K562 (cell line): ENCODE data around the gene TMEM273. TPM values are rescaled to one million over a fixed set of nuclear protein-coding genes. Genes with fewer than 3 reads are reported as not detected.

Experiments
- CREB1 ChIP-seq, 2 experiments: sonication (generic) in 1 of 2; formaldehyde crosslinking in 1 of 2; IDR thresholded peaks; 2 replicates each; pipeline versions ENCODE4 v1.6.1 to v1.8.0; 2012 to 2022; ENCODE audit warnings: inconsistent platforms in 1 of 2, mild to moderate bottlenecking in 1 of 2, missing genetic modification reagents in 1 of 2, moderate library complexity in 1 of 2
- DPF2 ChIP-seq: fragments of 450-650 bp; IDR thresholded peaks from 2 replicates; pipeline ENCODE4 v1.6.1; 2016
- FOXK2 ChIP-seq, 2 experiments: fragments of 450-650 bp; IDR thresholded peaks in 1 of 2; conservative IDR thresholded peaks in 1 of 2; 2 replicates each; pipeline ENCODE4 v1.6.1; 2016; ENCODE audit warnings: low read depth in 2 of 2, mild to moderate bottlenecking in 1 of 2
- GATAD2B ChIP-seq: fragments of 450-650 bp; IDR thresholded peaks from 2 replicates; pipeline ENCODE4 v1.6.1; 2017; ENCODE audit warnings: mild to moderate bottlenecking, borderline replicate concordance
- HDGF ChIP-seq: fragments of 450-650 bp; IDR thresholded peaks from 2 replicates; pipeline ENCODE4 v1.6.1; 2016
- HNRNPLL ChIP-seq: fragments of 200-400 bp; formaldehyde crosslinking; IDR thresholded peaks from 2 replicates; pipeline ENCODE4 v1.6.1; 2017; ENCODE audit warnings: low read length, low read depth, mild to moderate bottlenecking; ENCODE audit not compliant: poor library complexity, severe bottlenecking
- IRF9 ChIP-seq: fragments of 450-650 bp; IDR thresholded peaks from 2 replicates; pipeline ENCODE4 v1.6.1; 2016; ENCODE audit warnings: missing biosample characterization, missing genetic modification characterization
- NCOA6 ChIP-seq: fragments of 450-650 bp; IDR thresholded peaks from 2 replicates; pipeline ENCODE4 v1.6.1; 2017; ENCODE audit warnings: mild to moderate bottlenecking
- NR3C1 ChIP-seq: sonication (generic); formaldehyde crosslinking; IDR thresholded peaks from 2 replicates; pipeline ENCODE4 v1.8.1; 2022; ENCODE audit warnings: missing genetic modification reagents
- PHB ChIP-seq: fragments of 250-450 bp; sonication (Bioruptor Pico); IDR thresholded peaks from 2 replicates; pipeline ENCODE4 v1.5.0; 2021
- SETDB1 ChIP-seq: IDR thresholded peaks from one replicate; pipeline ENCODE4 v1.6.1; 2012; ENCODE audit warnings: low read length, control low read depth, inconsistent platforms
- SMARCA4 ChIP-seq: fragments of 450-650 bp; IDR thresholded peaks from 2 replicates; pipeline ENCODE4 v1.6.1; 2016
- SMC3 ChIP-seq: conservative IDR thresholded peaks from 2 replicates; pipeline ENCODE4 v1.6.1; 2011; ENCODE audit warnings: low read depth, low read length, improper control_type of control experiment; ENCODE audit not compliant: insufficient read depth
- SNAPC5 ChIP-seq: fragments of 250-450 bp; sonication (Bioruptor Pico); IDR thresholded peaks from 2 replicates; pipeline ENCODE4 v1.8.0; 2021; ENCODE audit warnings: moderate library complexity, mild to moderate bottlenecking, inconsistent platforms
- SREBF1 ChIP-seq: fragments of 150-350 bp; IDR thresholded peaks from 2 replicates; pipeline ENCODE4 v1.6.1; 2014; ENCODE audit warnings: antibody characterized with exemption, low read depth, low read length, borderline replicate concordance
- SREBF2 ChIP-seq: sonication (generic); formaldehyde crosslinking; IDR thresholded peaks from 2 replicates; pipeline ENCODE4 v1.4.0; 2020; ENCODE audit warnings: mild to moderate bottlenecking, missing genetic modification reagents
- STAT6 ChIP-seq: sonication (generic); formaldehyde crosslinking; IDR thresholded peaks from 2 replicates; pipeline ENCODE4 v1.8.1; 2023; ENCODE audit warnings: mild to moderate bottlenecking, missing genetic modification reagents
- TEAD4 ChIP-seq, 2 experiments: sonication (generic) in 1 of 2; formaldehyde crosslinking in 1 of 2; IDR thresholded peaks; 2 replicates each; pipeline versions ENCODE4 v1.6.1 to v1.8.0; 2012 to 2022; ENCODE audit warnings: borderline replicate concordance in 1 of 2, inconsistent platforms in 1 of 2, low read length in 1 of 2, mild to moderate bottlenecking in 1 of 2, missing genetic modification reagents in 1 of 2
- ZBTB43 ChIP-seq: sonication (generic); formaldehyde crosslinking; IDR thresholded peaks from 2 replicates; pipeline ENCODE4 v1.8.0; 2023; ENCODE audit warnings: mild to moderate bottlenecking, missing genetic modification reagents
- ZNF133 ChIP-seq: fragments of 250-450 bp; sonication (Bioruptor Pico); IDR thresholded peaks from 2 replicates; pipeline ENCODE4 v1.4.0; 2020; ENCODE audit warnings: mild to moderate bottlenecking
- ZNF212 ChIP-seq: fragments of 450-650 bp; formaldehyde crosslinking; IDR thresholded peaks from 2 replicates; pipeline ENCODE4 v1.4.0; 2020; ENCODE audit warnings: mild to moderate bottlenecking
- ZNF263 ChIP-seq: sonication (generic); formaldehyde crosslinking; IDR thresholded peaks from 2 replicates; pipeline ENCODE4 v1.8.0; 2022; ENCODE audit warnings: mild to moderate bottlenecking, missing genetic modification reagents, borderline replicate concordance
- ZNF277 ChIP-seq: fragments of 250-450 bp; sonication (Bioruptor Pico); IDR thresholded peaks from 2 replicates; pipeline ENCODE4 v1.8.0; 2022; ENCODE audit warnings: inconsistent platforms, mild to moderate bottlenecking, moderate library complexity, borderline replicate concordance
- ZNF384 ChIP-seq: IDR thresholded peaks from 2 replicates; pipeline ENCODE4 v1.6.1; 2012; ENCODE audit warnings: low read depth, low read length, improper control_type of control experiment
- polyA plus RNA-seq, 8 experiments: library from polyadenylated mRNA; depleted of rRNA in 4 of 8; stranded (reverse) in 5 of 8; unstranded in 3 of 8; fragments of >200 nt; fragmentation: Nextera tagmentation in 2 of 8; fragmentation: Illumina TruSeq in 1 of 8; extraction: Ambion mirVana in 2 of 8; extraction: Trizol in 1 of 8; gene quantifications; 2 replicates each; pipeline versions ENCODE4 v1.2.1 to v1.2.3, GENCODE V29; 2011 to 2014; ENCODE audit warnings: inconsistent platforms in 1 of 8, missing spikeins in 1 of 8
- total RNA-seq, 7 experiments: library from RNA; depleted of rRNA in 6 of 7; stranded (reverse); fragments of >200 nt in 6 of 7; fragmentation: Illumina TruSeq in 2 of 7; extraction: Trizol in 2 of 7; gene quantifications; 2 replicates each; pipeline versions ENCODE4 v1.2.1 to v1.2.3, GENCODE V29; 2011 to 2021; ENCODE audit warnings: low replicate concordance in 1 of 7

TMEM273 gene
- total and polyA plus RNA-seq, 9 of the 15 experiments (the other 6 are each of a cell fraction or from before 2014, with no cell fraction given): 39.2 to 131 (median 95.6) TPM

GRCh38 chr10:49164559-49165188 lies 23.5 kb downstream of the TMEM273 start (continued):
- TF ChIP-seq ZBTB43 (CRISPR knock-in tag) (no peak), HDGF (no peak), DPF2 (no peak), SMC3 (peak; percentile 85), TEAD4 (IDR thresholded peaks at IDR 0.05; ENCODE audit: low read length) (no peak), TEAD4 (CRISPR knock-in tag; IDR thresholded peaks at IDR 0.05; ENCODE audit: borderline replicate concordance) (no peak), SREBF1 (no peak), GATAD2B (no peak), HNRNPLL (no peak), ZNF212 (CRISPR knock-in tag) (no peak), ZNF133 (CRISPR knock-in tag) (no peak), CREB1 (IDR thresholded peaks at IDR 0.05) (no peak), CREB1 (CRISPR knock-in tag; IDR thresholded peaks at IDR 0.05) (no peak), NCOA6 (no peak), ZNF263 (CRISPR knock-in tag) (no peak), SMARCA4 (no peak), PHB (CRISPR knock-in tag) (no peak), SNAPC5 (CRISPR knock-in tag) (no peak), IRF9 (tag) (no peak), FOXK2 (conservative IDR thresholded peaks at IDR 0.05 in 1 of 2, IDR thresholded peaks at IDR 0.05 in 1 of 2; ENCODE audit: low read depth in 2 of 2) (0 out of 4 replicates have a peak, but pooled peaks of 1 of the 2 experiments have one; percentile 17), NR3C1 (no peak), ZNF384 (no peak), SREBF2 (CRISPR knock-in tag) (no peak), STAT6 (CRISPR knock-in tag) (no peak), SETDB1 (no peak), ZNF277 (no peak)
